GM12875 (cell line): Measurements from ENCODE around the gene CDK14.

Experiments
- H3K4me3 ChIP-seq: one replicate; pipeline ENCODE4 v1.5.1; 2011; ENCODE audit warnings: low read depth, low read length, control low read depth
- TF ChIP-seq, protein P1 (sequence below): IDR thresholded peaks from 2 replicates; pipeline ENCODE4 v1.5.1; 2011; ENCODE audit warnings: low read depth, mild to moderate bottlenecking, control low read depth, inconsistent platforms, low read length, moderate library complexity, borderline replicate concordance; ENCODE audit not compliant: insufficient read depth

CDK14 gene

DNA sequence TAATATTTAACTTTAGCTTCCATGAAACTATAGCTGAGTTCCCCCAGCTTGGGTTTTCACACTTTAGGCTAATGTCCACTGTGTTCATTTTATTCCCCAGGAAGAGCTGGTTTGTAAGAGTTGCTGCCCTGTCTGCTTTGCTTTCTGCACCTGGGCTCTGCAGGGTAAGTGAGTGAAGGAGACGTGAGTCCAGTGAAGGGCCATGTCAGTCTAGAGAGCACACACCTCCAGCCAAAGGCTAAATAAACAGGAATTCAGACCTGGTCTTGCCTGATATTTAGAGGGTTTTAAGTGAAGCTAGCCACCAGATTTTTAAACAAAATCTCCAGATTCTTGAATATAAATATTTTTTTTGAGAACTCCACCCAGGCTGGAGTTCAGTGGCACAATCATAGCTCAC lies 643.7 kb downstream of the CDK14 start:
- TF ChIP-seq, protein P1, sequence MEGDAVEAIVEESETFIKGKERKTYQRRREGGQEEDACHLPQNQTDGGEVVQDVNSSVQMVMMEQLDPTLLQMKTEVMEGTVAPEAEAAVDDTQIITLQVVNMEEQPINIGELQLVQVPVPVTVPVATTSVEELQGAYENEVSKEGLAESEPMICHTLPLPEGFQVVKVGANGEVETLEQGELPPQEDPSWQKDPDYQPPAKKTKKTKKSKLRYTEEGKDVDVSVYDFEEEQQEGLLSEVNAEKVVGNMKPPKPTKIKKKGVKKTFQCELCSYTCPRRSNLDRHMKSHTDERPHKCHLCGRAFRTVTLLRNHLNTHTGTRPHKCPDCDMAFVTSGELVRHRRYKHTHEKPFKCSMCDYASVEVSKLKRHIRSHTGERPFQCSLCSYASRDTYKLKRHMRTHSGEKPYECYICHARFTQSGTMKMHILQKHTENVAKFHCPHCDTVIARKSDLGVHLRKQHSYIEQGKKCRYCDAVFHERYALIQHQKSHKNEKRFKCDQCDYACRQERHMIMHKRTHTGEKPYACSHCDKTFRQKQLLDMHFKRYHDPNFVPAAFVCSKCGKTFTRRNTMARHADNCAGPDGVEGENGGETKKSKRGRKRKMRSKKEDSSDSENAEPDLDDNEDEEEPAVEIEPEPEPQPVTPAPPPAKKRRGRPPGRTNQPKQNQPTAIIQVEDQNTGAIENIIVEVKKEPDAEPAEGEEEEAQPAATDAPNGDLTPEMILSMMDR, result no peak
- no peak overlapping the region for H3K4me3 ChIP-seq

DNA sequence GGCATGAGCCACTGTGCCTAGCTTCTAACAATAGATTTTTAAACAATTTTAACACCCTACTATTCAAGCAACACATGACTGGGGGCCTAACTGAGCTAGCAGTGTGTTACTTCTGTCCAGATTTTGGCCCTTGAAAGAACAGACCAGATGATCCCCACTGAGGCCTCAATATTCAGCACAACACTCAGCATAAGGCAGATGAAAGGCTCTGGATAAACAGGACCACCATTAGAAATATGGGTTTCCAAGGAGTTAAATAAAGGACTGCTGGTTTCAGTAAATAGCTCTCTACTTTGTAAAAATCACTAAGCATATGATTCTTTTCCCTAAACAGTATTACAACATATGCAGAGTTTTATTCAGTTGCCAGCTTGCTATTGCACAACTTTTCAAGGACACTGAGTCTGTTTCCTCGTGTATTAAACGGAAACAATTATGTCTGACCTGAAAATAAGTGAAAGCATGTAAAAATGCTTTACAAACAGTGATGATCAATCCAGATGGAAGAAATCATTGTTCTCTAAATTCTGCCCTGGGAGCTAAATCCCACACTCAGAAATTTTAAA lies 644.3 kb downstream of the CDK14 start:
- no peak overlapping the region for H3K4me3 ChIP-seq

DNA sequence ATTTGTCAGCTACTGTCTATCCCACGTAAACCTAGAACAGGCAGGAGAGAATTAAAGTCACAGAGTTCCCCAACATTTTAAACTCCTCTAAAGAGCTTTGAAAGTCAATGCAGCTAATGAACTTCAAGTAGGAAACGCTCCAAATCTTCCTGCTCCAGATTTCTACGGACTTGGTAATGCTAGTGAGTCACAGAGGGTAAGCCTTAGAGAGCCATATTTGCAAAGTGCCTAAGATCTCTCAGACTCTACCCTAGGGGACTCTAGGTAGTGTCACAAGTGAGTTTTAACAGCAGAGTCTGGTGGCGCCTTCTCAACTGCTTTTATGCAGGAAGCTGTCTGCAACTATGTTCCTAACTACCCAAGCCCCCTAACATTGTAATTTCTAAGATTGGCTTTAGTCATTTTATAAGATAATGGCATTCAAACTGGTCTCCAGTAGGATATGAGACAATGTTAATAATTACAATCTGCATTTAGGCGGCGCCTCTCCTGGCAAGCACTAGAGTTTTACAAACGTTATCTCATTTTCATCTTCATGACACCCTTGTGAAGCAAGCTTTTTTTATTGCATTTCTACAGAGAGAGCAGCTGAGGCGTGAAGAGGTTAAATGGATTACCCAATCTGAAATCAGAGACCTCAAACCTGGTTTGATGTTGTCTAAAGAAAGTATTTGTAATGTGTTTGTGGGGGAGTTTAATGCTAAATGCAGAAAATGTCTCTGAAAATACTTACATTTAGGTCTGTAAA lies 646.1 kb downstream of the CDK14 start:
- TF ChIP-seq, protein P1, result no peak
- no peak overlapping the region for H3K4me3 ChIP-seq

More for the DNA sequence above, 644.3 kb downstream of the CDK14 start:
- TF ChIP-seq, protein P1, result no peak

DNA sequence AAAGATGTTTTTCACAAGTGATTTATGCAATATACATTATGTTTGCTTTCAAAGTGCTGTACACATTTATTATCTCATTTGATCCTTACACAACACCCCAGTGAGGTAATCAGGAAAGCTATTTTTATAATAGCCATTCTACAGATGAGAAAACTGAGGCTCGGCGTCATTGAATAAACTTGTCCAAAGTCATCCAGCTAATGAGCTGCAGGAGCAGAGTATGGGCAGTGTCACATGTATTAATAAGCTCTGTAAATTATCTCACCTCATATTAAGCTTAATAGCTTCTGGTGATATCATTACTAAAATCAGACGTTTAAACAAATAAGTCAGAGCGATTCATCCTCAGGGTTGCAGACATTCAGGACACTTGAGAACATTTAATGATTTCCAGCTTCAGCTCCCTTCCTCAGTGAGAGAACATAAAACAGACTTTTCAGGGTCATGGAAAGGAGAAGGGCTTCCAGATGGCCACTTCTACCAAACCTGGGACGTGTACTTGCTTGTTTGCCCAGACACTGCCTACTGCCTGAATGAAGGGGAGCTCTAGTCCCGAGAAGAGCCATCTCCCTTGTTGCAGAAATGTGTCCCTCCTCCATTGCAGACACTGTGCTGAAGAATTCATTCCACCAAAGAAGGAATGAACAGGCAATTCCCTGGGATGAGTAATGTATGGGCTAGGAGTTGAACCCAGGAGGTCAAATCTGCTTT lies 647.6 kb downstream of the CDK14 start:
- TF ChIP-seq, protein P1, result no peak

DNA sequence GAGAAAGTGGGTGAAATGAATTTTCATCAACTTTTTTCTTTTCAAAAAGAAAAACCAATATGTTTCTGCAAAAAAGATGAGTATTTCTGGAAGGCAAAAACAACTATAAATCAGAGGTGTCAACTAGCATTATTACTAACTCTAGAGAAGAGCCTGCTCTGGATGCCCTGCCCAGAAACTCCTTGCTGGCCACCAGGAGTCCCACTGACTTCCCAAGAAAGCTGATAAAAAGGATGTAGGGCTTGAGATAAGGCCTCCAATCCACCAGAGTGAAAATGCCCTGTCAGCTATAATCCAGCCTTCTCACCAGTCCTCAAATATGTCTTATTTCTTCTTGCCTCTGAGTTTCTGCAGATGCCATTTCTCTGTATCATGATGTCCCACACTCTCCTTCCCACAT lies 651.4 kb downstream of the CDK14 start:
- H3K4me3 ChIP-seq, result no peak overlapping the region
- TF ChIP-seq, protein P1, result no peak

More for the DNA sequence above, 647.6 kb downstream of the CDK14 start:
- no peak overlapping the region for H3K4me3 ChIP-seq

DNA sequence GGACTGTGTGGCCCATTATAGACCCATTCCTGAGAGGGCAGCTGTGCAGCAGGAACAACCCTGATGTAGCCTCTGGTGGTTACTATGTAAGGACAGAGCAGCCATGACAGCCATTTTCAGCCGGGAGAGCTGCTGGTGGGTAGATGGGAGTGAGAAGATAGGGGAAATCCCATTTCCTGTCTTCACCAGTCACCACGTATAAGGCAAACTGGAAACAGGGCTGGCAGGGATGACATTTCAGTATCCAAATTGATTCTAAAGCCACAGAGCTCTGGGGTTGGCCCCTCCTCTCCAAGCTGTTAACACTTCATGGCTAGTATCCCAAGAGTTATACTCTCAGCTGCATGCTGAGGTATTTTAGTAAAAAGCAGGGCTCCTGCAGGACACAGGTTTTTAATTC lies 652.9 kb downstream of the CDK14 start:
- TF ChIP-seq, protein P1, result no peak
- no peak overlapping the region for H3K4me3 ChIP-seq
